HK-2 (cell line): Measurements from ENCODE around the gene MTIF2.
"Not testable (repeated sequence)": the region's sequence is repeated elsewhere in the genome, so short reads cannot be mapped to it uniquely, and the experiment has no call there.

Experiments used
- DNase-seq: peaks from one replicate; pipeline ENCODE4 v3.0.0-alpha.2; 2018; ENCODE audit not compliant: unreplicated experiment

The MTIF2 gene

GRCh38 chr2:55268907-55269644 lies at the start of gene MTIF2:
TSS of gene MTIF2 (minus strand) at chr2:55269231. CDS start at chr2:55263858, 5,373 bp downstream.
- DNase-seq, result peak; percentile 97

GRCh38 chr2:55314985-55315384 lies 46.0 kb upstream of the MTIF2 start:
- no peak for DNase-seq

GRCh38 chr2:55311444-55311870 lies 42.4 kb upstream of the MTIF2 start:
- DNase-seq, result no peak

GRCh38 chr2:55309446-55309845 lies 40.4 kb upstream of the MTIF2 start:
- no peak for DNase-seq

- no peak for DNase-seq
Measured at GRCh38 chr2:55302241-55302640, 33.2 kb upstream of the MTIF2 start.

- no peak for DNase-seq
Measured at GRCh38 chr2:55301277-55301676, 32.2 kb upstream of the MTIF2 start.

GRCh38 chr2:55296393-55296792 lies 27.4 kb upstream of the MTIF2 start:
- no peak for DNase-seq

- no peak for DNase-seq
Measured at GRCh38 chr2:55283083-55283482, 14.1 kb upstream of the MTIF2 start.

GRCh38 chr2:55282110-55282917 lies 13.3 kb upstream of the MTIF2 start:
- DNase-seq, result peak; percentile 91

- not testable (repeated sequence) for DNase-seq
Measured at GRCh38 chr2:55280851-55281546, 12.0 kb upstream of the MTIF2 start.

- DNase-seq, result not testable (repeated sequence)
Measured at GRCh38 chr2:55279859-55280424, 10.9 kb upstream of the MTIF2 start.

GRCh38 chr2:55279214-55279835 lies 10.3 kb upstream of the MTIF2 start:
- DNase-seq, result not testable (repeated sequence)

- DNase-seq, result no peak
Measured at GRCh38 chr2:55277310-55277709, 8.3 kb upstream of the MTIF2 start.

GRCh38 chr2:55274346-55274745 lies 5.3 kb upstream of the MTIF2 start:
- not testable (repeated sequence) for DNase-seq

GRCh38 chr2:55269645-55269990 lies 587 bp upstream of the MTIF2 start:
- DNase-seq, result no peak

GRCh38 chr2:55268288-55268906 lies 634 bp downstream of the MTIF2 start:
- DNase-seq, result no peak

GRCh38 chr2:55259586-55259985 lies 9.4 kb downstream of the MTIF2 start:
- DNase-seq, result not testable (repeated sequence)

GRCh38 chr2:55252832-55253231 lies 16.2 kb downstream of the MTIF2 start:
- no peak for DNase-seq

GRCh38 chr2:55247025-55247424 lies 22.0 kb downstream of the MTIF2 start:
- no peak for DNase-seq

GRCh38 chr2:55245411-55245810 lies 23.6 kb downstream of the MTIF2 start:
- no peak for DNase-seq

GRCh38 chr2:55242617-55243016 lies 26.4 kb downstream of the MTIF2 start:
- no peak for DNase-seq
